NCI-H146 treated with DMSO at 0.1 percent for 48 hours (cell line): ENCODE measurements around the gene BACH2.
"Not testable (repeated sequence)": the region's sequence is repeated elsewhere in the genome, so short reads cannot be mapped to it uniquely, and the experiment has no call there.

Experiments used
- DNase-seq: peaks from one replicate; lab custom pipeline; 2025; ENCODE audit not compliant: unreplicated experiment; lab: John Stamatoyannopoulos, UW

The BACH2 gene

DNA sequence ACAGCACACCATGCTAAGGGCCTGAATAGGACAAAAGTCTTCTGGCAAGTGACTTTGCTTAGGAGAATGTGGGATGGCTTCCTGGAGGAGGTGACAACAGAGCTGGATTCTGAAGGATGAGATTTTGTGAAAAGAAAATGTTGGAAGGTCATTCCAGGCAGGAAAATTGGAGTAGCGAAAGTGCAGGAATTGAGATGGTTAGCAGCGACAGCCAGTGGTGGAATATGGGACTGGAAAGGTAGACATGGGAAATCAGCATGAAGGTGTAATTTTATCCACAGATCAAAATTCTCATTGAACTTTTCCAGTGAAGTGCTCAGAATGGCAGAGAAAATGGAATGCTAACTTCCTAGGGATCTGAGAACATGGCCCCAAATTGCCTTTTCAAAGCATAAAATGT lies 5.7 kb upstream of the BACH2 start:
- DNase-seq = no peak

DNA sequence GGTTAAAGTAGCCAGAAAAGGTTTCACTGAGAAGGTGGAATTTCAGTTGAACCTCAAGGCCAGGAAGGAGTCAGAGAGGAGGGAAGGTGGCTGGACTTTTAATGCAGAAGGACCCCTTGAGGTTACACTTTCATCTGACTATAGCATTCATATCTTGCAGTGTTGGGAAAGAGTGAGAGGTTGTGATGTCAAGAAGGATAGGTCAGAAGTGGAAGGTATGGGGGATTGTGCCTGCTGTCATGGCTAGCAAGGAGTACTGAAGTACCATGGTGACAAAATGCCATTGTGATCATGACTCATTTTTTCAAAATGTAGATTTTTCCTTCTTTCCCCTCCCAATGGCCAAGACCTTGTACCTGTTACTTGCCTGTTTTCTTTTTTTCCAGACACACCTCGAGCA lies 5.2 kb upstream of the BACH2 start:
- no peak for DNase-seq

- no peak for DNase-seq
Observed at GRCh38 chr6:90298459-90299053, 1.9 kb upstream of the BACH2 start.

DNA sequence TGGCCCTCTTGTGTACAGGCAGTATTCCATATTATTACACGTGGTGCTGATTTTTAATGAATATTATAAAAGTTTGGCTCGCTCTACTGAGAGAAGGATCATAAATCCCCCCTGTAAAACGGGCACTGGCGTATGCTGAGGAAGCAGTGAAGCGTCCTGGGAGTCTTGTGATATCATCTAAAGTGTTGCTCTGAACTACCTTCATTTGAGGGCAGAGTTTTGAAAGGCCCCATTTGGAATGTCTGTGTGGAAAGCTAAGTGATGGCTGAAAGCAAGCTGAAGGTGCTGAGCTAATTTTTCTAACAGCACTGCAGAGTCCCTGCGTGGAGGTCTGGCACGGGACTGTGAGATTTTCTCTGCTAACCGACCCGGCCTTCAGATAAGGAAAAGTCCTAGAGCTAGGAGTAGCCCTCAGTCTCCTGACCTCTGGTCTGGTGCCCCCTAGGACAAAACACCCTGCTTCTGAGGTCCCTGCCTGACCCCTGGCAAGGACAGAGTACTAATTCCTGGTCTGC lies 1.3 kb upstream of the BACH2 start:
- no peak for DNase-seq

GRCh38 chr6:90297115-90297866 lies 648 bp upstream of the BACH2 start:
- no peak for DNase-seq

GRCh38 chr6:90295854-90296340 lies 746 bp downstream of the BACH2 start:
- DNase-seq = no peak

DNA sequence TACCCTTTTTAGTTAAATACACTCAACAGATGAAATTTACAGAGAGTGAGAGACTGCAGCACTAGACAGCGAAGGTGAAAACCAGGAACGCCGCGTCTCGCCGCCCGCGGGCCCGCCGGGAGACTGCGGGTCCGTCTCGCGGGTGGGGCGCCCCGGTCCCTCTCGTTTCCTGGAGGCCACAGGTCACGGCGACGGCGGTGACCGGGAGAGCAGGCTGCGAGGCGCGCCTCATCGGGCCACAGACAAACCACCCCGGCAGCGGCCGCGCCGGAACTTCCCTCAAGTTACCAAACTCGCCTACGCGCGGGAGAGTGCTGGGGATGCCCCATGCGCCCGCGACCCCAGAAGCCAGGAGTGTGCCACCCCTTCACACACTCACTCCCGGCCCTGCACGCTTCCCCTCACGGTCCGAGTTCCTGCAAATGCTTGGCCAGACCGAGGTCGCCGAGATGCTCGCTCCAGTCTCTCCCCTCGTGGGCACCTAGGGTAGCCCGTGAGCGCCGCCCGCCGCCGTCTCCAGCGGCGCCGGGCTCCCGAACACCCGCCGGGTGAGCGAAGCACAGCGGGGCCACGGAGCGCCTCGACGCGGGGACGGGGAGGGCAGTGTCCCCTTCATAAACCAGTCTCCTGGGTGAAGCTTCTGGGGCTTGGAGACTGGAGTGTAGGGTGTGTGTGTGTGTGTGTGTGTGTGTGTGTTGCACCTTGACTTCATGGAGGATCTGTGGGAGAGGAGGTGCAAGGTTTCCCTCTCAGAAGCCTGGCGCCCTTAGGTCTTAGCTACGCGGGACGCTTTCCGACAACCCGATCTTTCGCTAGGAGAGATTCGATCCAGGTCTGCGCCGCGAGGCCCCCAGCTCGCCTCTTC lies 1.4 kb downstream of the BACH2 start:
- DNase-seq = no peak

- DNase-seq = no peak
Observed at GRCh38 chr6:90294614-90294988, 2.0 kb downstream of the BACH2 start.

DNA sequence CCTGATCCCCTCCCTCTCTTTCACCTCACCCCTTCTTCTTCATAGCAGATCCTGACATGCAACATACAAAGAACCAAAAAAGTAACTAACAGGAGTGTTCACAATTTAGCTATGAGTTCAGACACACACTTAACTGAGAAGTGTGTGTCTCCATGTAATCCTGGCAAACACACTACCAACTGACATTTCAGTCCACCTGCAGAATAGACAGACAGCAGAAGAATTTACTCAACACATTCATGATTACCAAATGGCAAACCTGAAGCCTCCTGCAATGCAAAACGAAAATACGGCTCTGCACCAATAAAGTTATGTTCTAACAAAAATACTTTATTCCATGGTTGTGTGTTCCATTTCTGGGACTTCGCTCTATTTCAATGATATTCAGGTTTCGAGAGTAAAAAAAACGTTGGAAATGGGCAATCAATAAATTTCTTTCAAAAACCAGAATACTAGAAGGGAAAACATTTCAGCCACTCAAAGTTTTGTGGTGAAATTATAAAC lies 2.6 kb downstream of the BACH2 start:
- no peak for DNase-seq

- DNase-seq = no peak
Observed at GRCh38 chr6:90293319-90293953, 3.2 kb downstream of the BACH2 start.

DNA sequence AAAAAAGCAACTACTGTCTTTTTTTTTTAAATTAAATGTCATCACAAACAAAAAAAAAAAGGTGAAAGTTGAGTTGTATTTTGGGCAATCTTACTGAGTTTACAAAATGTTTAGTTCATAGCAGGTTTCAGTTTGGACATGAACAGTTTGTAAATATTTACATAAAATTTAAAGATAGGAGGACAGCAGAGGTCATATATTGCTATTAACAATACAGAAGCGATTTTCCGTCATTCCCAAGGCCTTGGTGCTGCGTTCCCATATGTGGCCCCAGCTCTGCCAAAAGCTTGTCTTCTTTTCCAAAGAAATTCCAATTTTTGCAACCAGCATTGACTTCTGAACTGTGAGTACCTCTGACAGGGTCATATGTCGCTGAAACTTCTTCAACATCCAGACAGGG lies 5.1 kb downstream of the BACH2 start:
- DNase-seq = no peak

DNA sequence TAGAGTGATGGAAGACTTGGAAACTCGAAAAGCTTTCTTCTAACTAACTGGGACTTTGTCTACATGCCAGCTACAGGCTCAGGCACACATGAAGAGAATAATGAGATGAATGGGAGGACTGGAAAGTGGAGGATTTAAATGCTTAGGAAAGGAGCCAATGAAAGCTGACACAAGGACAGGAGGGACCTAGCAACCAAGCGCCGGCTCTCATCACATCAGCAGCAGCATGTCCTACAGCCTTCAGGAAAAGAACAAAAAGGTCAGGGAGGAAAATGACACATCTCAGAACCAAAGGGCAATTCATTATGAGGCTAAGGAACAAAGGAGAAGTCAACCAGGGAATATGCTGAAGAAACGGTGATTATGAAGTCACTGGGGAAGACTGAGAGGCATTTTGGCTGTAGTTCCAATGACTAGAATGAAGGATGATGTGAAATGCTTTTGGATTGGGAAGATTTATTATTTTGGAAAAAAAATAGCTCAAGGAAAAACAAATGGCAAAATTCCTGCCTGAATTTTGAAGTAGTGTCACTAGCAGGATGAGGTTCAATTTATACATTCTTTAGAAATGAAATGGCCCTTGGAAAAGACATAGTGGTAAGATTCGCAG lies 5.7 kb downstream of the BACH2 start:
- no peak for DNase-seq

DNA sequence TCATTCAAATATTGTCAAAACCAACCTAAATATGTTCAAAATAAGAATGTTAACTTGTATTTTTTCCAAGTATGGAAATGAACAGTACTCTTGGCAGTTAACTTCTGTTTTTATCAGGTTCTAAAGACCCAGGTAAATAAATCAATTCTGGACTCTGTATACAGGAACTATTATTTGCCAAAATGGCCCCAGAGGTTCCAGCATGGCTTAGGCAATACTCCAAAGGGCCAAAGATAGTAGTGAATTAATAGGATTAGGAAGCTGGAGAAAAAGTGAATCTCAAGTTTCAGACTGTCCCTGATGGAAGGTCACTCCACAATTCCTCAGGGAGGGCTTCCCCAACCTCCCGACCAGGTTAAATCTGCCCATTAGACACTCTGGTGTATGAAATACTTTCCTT lies 6.7 kb downstream of the BACH2 start:
- DNase-seq = no peak

DNA sequence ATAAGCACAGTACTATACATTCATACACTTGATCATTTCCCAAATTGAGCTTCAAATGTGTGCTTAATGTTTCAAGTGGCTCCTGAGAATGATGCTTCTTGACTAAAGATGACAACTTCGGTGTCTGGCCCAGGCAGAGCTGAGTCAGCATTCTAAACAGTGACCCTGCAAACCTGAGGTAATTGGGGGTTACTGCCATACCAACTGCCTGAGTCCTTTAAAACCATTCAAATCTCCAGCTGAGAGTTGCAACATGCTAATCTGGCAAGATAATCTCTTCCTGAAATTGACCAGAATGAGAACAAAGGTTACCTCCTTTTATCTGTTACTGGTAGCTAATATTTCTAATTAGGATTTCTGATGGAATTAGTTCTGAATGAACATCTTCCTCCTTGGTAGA lies 8.2 kb downstream of the BACH2 start:
- DNase-seq = no peak

- no peak for DNase-seq
Observed at GRCh38 chr6:90286884-90287488, 9.7 kb downstream of the BACH2 start.

- DNase-seq = no peak
Observed at GRCh38 chr6:90285611-90286381, 10.8 kb downstream of the BACH2 start.

DNA sequence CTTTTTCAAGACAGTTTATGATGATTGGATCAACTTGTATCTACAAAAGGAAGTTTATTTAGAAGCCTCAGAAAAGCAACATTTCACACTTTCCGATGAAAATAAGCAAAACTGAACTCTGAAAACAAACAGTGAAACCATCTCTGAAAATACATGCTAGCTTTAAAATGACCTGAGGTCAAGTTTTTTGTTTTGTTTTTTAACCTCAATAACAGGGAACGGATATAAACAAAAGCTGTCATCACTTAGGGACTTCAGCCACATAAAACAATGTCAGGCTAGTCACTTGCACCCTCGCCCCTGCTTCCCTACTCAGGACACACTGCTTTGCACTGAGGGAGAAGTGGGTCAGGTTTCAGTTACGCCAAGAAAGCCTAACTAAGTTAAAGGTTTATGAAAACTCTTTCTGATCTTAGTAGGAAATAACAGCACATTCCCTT lies 11.6 kb downstream of the BACH2 start:
- no peak for DNase-seq

DNA sequence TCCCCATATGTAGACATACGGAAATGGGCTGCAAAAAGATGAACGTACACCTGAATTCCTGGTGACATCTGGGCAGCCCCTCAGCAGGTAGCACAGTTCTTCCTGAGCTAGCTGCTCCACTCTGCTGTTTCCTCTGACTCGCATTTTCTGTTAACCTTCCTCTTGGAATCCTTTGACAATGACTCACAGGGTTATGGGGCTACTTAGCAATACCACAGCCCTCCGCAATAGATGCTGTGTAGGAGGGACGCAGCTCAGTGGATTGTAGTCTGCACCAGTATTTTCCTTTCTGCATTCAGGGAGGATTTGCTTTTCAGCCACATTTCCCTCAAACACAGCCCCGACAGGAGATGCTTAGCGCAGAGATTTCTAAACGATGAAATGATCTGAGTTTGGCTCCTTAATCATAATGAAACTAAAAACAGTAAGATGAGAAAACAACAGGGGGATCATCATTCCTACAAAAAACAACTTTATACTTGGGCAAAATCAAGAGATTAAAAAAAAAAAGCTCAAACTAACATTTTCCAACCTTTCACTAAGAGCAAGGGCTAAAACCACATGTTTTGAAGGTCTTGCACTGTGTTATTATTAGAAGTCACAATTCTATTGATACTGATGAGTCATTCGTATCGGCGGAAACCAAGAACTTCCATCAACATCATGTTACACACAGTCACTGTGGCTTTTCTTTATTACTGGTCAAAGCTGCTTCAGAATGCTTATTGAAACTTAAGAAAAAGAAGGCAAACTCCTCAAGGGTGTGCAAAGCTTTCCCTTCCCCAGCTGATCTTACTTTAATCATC lies 12.2 kb downstream of the BACH2 start:
- DNase-seq = no peak

GRCh38 chr6:90282265-90282664 lies 14.4 kb downstream of the BACH2 start:
- not testable (repeated sequence) for DNase-seq
